GM12891 (cell line): ENCODE data around the gene MISP.

Source experiments
- DNase-seq: peaks from one replicate; pipeline ENCODE4 v3.0.0; 2011; ENCODE audit warnings: low spot score; ENCODE audit not compliant: insufficient read length
- FAIRE-seq: peaks from 2 replicates; lab custom pipeline; 2011; peaks lifted over from hg19 to GRCh38; lab: Jason Lieb, UNC
- PAX5 ChIP-seq: IDR thresholded peaks from 2 replicates; pipeline ENCODE4 v1.6.1; 2011; ENCODE audit warnings: low read length, moderate library complexity, mild to moderate bottlenecking; ENCODE audit not compliant: insufficient read depth, severe bottlenecking
- POLR2A ChIP-seq: IDR thresholded peaks from 2 replicates; pipeline ENCODE4 v1.6.1; 2011; ENCODE audit warnings: low read depth, low read length, control low read depth
- POLR2AphosphoS5 ChIP-seq: IDR thresholded peaks from 2 replicates; pipeline ENCODE4 v1.6.1; 2011; ENCODE audit warnings: low read depth, low read length, control low read depth
- POU2F2 ChIP-seq: IDR thresholded peaks from 2 replicates; pipeline ENCODE4 v1.6.1; 2011; ENCODE audit warnings: low read depth, mild to moderate bottlenecking, control low read depth, low read length, moderate library complexity
- SPI1 ChIP-seq: IDR thresholded peaks from 2 replicates; pipeline ENCODE4 v1.6.1; 2011; ENCODE audit warnings: low read depth, low read length, control low read depth
- TAF1 ChIP-seq: IDR thresholded peaks from 2 replicates; pipeline ENCODE4 v1.6.1; 2011; ENCODE audit warnings: low read depth, low read length, control low read depth

Gene MISP

GRCh38 chr19:791567-792305 lies 40.8 kb downstream of the MISP start:
- DNase-seq (no peak), FAIRE-seq (no peak)
- TF ChIP-seq TAF1 (no peak), POU2F2 (no peak)

- no peak for TF ChIP-seq POU2F2
- no peak for TF ChIP-seq TAF1
- no peak for TF ChIP-seq PAX5
- no peak for TF ChIP-seq SPI1
- no peak for TF ChIP-seq POLR2AphosphoS5
- TF ChIP-seq POLR2A: no peak
- DNase-seq (no peak), FAIRE-seq (no peak)
Observed at GRCh38 chr19:792306-792885, 41.5 kb downstream of the MISP start.

- no peak for DNase-seq
- FAIRE-seq: peak; percentile 13
- TF ChIP-seq TAF1: no peak
- TF ChIP-seq PAX5: no peak
- TF ChIP-seq POLR2AphosphoS5: no peak
- no peak for TF ChIP-seq SPI1
- TF ChIP-seq POU2F2: no peak
- TF ChIP-seq POLR2A: no peak
Observed at GRCh38 chr19:793806-794205, 42.9 kb downstream of the MISP start.

GRCh38 chr19:795073-795611 lies 44.2 kb downstream of the MISP start:
- DNase-seq (no peak), FAIRE-seq (no peak)

GRCh38 chr19:795691-796581 lies 45.0 kb downstream of the MISP start:
- FAIRE-seq: peak; percentile 57

More at GRCh38 chr19:795073-795611, 44.2 kb downstream of the MISP start:
- no peak for TF ChIP-seq POLR2A
- TF ChIP-seq PAX5: no peak
- TF ChIP-seq TAF1: no peak
- no peak for TF ChIP-seq SPI1
- TF ChIP-seq POLR2AphosphoS5: no peak
- no peak for TF ChIP-seq POU2F2

GRCh38 chr19:796692-797527 lies 46.0 kb downstream of the MISP start, which contains the start of gene PTBP1:
Gene PTBP1 (plus strand): TSS chr19:797452. CDS start chr19:797498, 46 bp downstream.
- DNase-seq (peak; percentile 99), FAIRE-seq (peak; percentile 100)
- peak; percentile 96 for TF ChIP-seq POLR2AphosphoS5
- TF ChIP-seq PAX5: no peak
- peak; percentile 76 for TF ChIP-seq TAF1
- TF ChIP-seq POU2F2: 0 out of 2 replicates have a peak, but pooled peaks have one; percentile 39
- peak; percentile 94 for TF ChIP-seq POLR2A

More at GRCh38 chr19:795691-796581, 45.0 kb downstream of the MISP start:
- no peak for DNase-seq
- no peak for TF ChIP-seq POLR2AphosphoS5
- TF ChIP-seq POU2F2: no peak
- TF ChIP-seq PAX5: no peak
- TF ChIP-seq SPI1: no peak
- TF ChIP-seq TAF1: no peak
- TF ChIP-seq POLR2A: no peak

GRCh38 chr19:797528-798414 lies 46.9 kb downstream of the MISP start:
- TF ChIP-seq POU2F2: no peak
- 0 out of 2 replicates have a peak, but pooled peaks have one; percentile 11 for TF ChIP-seq SPI1
- peak; percentile 12; the same call in 1 of the 2 replicates for TF ChIP-seq POLR2AphosphoS5
- TF ChIP-seq PAX5: no peak
- TF ChIP-seq POLR2A: no peak
- TF ChIP-seq TAF1: no peak
- DNase-seq (peak; percentile 100), FAIRE-seq (no peak)
